GM18858 (cell line): ENCODE results near the gene TNP1.

ENCODE experiments used
- ATAC-seq: cut with Tn5 transposase; IDR thresholded peaks from one replicate; pipeline ENCODE4 v1.9.1; 2021; ENCODE audit not compliant: unreplicated experiment

The TNP1 gene, protein sequence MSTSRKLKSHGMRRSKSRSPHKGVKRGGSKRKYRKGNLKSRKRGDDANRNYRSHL

DNA sequence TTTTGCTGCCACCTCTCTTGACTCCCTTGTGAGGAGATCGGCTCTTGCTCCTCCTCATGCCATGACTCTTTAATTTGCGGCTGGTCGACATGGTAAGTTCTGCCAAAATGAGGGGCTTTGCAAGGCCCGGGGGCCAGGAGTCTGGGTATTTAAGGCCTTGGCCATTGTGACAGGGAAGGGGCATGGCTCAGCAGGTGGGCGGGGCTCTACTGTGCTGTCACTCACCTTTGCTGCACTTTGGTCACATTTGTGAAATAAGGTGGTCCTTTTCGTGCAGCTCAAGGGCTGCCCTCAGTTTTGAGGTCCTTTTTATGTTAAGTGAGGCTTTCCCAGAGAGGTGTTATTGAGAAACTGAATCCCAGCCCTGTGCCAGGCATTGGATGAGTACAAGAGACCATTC lies at the start of gene TNP1:
Gene TNP1 (minus strand): TSS at position 121 of the 400 bp plus-strand sequence. CDS start 30 bp downstream, at position 91.
- ATAC-seq, result no peak

DNA sequence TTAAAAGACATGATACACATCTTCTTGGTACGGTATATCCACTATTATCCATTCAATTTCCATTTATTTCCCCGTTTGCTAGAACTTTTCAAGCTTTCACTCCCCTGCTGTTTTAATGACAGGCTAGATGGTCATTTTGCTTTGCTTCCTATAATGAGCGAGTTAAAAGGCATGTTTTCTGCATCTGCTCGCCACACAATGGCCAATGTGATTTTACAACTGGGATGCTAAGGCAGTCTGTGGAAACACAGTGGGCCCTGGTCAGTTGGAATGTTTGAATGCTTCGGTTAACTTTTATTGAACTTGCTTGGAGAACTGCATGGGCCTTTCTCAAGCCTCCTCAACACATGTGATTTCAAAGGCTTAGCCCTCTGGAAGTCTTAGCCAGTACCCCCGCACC lies 48.4 kb upstream of the TNP1 start:
- no peak for ATAC-seq

DNA sequence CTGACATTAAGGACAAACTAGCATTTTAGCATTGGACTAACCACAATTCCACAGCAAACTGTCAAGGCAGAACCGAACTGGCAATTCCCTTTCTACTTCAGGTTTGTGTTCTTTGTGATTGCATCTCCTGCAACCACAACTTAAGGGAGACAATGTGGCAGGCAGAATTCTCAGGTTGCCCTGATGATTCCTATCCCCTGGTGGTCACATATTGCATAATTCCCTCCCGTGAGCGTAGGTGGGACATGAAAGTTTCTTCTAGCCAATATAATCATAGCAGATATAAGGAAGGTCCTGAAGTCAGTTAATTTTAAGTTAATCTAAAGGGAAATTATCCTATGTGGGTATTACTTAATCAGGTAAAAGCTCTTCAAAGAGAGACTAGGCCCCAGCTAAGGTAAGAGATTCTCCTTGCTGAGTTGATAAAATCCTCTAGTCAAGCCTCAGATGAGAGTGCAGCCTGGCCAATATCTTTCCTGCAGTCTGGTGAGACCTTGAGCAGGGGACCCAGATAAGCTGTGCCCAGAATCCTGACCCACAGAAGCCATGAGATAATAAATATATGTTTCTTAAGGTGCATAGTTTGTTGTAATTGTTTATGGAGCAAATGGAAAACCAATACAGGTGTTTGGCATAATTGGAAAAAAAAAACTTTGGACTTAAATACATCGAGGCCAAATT lies 45.9 kb upstream of the TNP1 start:
- ATAC-seq, result no peak

DNA sequence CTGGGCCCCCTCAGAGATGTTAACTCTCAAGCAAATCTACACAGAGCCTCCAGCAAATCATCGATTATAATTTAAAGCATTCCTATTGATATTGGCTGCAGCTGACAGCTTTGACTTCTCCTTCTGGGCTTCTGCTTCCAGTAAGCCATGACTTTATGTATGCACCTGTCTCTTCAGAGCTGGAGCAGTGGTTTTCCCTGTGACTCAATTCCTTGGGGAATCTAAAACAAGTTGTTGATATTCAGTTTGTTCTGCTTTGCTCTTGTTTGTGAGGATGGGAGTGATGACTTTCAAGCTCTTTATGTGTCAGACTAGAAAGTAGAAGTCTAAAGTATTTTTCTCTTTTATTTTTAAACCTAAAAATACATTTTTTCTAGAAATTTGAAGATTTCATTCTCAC lies 45.1 kb upstream of the TNP1 start:
- no peak for ATAC-seq

DNA sequence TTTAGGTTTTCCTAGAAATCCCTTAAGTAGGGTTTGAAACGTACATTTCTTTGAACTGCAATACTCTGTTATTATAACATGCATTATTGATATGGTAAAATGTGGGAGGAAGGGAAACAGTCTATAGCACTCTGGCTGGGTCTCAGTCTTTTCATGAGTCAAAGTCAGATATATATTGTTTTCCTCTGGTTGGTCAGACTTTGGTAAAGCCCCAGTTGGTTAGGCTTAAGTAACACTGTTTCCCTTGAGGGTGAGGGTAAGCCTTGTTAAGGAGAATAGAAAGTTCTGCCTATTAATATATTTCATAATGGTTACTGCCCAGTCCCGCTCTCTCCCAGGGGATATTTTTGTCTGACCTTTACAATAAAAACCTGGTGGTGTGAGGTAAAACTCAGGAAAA lies 44.7 kb upstream of the TNP1 start:
- no peak for ATAC-seq

DNA sequence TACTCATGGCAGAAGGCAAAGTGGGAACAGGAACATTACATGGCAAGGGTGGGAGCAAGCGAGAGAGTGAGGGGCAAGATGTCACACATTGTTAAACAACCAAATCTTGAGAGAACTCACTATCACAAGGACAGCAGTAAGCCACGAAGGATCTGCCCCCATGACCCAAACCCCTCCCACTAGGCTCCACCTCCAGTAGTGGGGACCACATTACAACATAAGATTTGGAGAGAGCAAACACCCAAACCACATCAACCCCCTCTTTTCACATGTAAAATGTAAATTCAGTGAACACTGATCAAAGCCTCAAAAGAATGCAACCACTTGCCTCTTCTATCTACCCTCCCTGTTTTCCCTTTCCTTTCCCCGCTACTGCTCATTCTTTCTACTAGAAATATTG lies 43.6 kb upstream of the TNP1 start:
- ATAC-seq, result no peak

DNA sequence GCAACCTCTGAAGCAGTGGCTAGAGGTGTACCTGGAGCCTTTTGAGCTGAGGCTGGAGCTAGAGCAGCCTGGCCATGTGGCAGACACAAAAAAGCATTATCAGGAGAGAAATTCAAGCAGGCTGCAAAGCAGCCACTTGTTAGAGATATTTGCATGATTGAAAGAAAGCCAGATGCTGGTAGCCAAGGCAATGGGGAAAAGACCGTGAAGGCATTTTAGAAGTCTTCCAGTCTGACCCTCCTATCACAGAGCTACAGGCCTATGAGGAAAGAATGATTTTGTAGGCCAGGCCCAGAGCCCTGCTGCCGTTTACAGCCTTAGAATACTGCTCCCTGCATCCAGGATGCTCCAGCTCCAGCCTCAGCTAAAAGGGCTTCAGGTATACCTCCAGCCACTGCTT lies 41.4 kb upstream of the TNP1 start:
- no peak for ATAC-seq

DNA sequence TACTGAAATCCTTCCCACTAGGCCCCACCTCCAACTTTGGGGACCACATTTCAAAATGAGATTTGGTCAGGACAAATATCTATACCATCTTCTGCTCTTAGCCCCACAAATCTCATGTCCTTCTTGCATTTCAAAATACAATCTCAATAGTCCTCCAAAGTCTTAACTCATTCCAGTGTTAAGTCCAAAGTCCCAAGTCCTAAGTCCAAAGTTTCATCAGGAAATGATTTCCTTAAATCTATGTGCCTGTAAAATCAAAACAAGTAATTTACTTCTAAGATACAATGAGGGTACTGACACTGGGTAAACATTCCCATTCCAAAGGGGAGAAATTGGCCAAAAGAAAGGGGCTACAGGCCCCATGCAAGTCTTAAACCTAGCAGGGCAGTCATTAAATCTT lies 40.5 kb upstream of the TNP1 start:
- ATAC-seq, result no peak

DNA sequence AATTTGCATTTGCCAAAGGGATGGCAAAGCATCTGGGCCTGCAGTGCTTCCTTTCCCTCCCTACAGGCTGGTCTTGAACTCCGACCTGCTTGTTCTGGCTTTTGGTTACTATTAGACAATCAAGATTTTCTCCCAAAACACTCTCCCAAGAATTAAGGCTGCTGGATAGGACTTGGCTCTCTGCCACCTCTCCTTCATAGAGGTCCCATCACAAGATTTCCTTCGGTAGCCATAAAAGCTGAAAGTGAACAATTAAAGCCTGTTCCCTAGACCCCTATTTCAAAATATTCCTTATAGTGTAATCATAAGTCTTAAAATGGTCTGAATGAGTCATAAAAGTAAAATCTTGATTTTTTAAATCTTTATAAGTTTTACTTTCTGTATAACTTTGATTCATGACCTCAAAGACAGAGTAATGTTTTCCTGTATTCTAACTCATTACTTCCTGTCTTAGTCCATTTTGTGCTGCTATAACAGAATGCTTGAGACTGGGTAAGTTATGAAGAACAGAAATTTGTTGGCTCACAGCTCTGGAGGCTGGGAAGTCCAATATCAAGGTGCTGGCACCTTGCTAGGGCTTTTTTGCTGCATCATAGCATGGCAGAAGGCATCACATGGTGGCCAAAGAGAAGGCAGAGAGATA lies 37.8 kb upstream of the TNP1 start:
- no peak for ATAC-seq

DNA sequence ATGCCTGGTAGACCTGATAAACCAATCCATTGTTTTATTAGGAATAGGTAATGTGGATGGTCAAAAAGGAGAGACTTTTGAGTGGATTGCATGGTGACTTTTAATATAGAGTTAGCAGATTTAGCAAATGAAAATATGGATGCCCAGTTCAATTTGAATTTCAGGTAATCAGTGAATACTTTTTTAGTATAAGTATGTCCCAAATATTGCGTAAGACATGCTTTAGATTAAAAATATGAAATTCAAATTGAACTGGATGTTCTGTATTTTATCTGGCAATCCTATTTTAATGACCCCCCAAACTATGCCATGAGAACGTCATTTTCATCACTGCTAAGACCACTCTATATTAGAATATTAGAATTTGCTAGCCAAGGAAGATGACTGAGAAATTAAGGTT lies 30.3 kb upstream of the TNP1 start:
- no peak for ATAC-seq

DNA sequence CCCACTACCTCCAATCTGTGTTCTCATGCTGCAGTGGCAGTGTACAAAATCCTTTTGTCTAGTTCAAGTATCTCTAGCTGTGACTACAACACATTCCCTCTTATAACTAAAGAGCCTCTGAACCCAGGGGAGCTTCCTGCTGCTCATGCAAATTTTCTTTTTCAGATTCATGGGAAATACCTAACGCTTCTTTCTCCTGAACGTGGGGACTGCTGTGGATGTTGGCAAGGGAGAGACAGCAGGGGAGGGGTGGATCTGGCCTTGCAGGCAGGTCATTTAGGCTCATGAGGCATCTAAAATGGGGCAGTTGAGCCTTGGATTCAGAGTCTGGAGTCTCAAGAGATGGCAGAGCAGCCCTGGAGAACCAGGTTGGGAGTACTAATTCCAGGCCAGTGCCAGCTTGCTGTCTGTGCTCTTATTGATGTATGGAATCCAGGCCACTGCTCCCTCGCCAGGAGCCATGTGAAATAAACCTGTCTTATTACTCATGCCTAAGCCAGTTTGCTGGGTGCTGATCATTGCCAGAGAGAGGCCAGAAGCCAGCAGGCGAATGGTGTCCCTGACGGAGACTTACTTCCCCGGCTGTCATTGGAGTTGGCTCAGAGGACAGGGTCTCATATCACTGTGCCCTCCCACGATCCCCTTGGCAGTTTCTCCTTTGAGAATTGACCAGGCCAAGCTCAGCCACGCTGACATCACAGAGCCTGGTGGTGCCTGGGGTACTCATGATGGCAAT lies 29.2 kb upstream of the TNP1 start:
- no peak for ATAC-seq

DNA sequence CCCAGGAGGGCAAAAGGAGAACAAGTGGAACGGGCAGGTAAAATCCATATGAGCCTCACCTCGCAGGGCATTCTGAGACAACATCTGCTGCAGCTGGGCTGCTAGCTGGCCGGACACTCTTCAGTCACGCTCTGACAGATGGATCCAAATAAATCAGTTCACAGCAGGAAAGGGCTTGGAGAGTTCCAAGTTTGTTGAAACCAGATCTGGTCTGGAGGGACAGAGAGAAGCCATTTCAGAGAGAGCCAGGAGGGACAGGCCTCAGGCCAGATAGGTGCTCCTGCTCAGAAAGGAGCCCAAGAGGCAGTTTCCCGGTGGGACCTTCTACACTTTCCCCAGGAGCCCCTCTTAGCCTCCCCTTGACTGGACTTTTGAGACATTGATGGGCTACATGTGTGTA lies 28.2 kb upstream of the TNP1 start:
- ATAC-seq, result no peak

DNA sequence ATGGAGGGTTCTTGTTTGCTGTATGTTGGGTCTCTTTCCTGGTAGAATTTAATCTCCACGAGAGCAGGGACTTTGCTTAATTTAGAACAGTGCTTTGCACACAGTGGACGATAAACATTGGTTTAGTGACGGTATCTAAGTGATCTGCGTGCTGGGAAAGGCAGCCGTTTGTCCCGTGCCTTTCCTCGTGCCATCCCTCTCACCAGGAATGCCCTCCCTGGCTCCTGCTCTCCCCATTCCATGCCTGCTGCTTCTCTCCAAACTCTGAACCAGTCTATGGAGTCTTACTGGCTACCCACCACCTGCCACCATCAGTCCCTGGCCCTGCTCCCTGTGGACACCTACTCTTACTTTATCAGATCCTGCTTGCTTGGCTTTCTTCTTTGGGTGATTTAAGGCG lies 27.3 kb upstream of the TNP1 start:
- no peak for ATAC-seq

DNA sequence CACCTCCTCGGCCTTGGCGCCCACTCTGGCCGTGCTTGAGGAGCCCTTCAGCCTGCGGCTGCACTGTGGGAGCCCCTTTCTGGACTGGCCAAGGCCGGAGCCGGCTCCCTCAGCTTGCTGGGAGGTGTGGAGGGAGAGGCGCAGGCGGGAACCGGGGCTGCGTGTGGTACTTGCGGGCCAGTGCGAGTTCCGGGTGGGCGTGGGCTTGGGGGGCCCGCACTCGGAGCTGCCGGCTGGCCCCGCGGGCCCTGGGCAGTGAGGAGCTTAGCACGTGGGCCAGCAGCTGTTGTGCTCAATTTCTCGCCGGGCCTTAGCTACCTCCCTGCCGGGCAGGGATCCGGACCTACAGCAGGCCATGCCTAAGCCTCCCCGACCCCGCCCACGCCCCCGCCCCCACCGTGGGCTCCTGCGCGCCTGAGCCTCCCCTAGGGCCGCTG lies 25.3 kb upstream of the TNP1 start:
- no peak for ATAC-seq

DNA sequence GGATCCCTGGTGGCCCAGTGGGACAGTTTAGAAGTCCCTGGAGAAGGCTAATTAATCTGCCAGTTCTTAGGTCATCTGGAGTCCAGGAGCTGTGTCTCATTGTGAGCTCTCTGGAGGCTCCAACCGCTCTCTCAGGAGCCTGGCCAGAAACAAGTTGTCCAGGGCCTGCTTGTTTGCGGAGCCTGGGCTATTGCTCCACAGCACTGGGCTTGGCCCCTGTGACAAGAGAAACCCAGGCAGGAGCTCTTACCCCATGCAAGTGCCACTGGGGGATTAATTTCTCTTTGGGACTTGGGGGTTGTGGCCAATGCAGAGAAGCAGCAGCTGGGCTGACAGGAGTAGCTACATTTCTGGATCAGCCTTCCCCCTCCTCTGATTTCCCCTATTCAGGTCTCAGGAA lies 24.5 kb upstream of the TNP1 start:
- no peak for ATAC-seq

DNA sequence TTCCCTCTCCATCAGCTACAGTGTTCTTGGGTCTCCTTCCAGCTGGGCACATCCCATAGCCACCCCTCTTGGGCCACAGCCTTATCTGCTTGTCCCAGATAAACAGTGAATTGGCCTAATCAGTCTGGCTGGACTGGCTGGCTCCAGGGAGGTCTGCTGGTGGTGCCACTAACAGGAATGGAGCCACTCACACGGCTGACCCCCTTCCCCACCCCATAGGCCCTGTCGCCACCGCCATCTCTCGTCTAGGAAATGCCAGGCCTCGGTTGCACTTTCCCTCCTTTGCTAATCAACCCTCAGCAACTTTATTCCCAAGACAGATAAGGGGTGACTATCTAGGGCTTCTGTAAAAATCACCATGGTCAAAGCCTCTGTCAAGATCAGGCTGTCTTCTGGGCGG lies 23.0 kb upstream of the TNP1 start:
- ATAC-seq, result no peak

DNA sequence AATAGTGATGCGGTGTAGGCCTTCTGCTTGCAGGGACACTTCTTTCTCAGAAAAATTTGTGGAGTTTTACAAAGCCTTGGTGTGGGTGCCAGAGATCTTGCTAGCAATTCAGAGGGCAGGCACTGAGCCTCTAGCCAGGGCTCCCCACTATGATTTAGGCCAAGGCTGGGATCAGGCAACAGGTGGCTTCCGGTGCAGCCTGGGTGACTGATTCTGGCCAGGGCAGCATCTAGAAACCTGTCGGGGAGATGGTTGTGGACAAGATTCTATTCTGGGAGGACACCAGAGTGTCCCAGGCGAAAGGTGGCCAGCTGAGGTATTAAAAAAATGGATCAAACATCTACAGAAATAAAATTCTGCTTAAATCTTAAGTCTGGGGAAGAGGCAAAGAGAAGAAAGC lies 21.5 kb upstream of the TNP1 start:
- no peak for ATAC-seq

DNA sequence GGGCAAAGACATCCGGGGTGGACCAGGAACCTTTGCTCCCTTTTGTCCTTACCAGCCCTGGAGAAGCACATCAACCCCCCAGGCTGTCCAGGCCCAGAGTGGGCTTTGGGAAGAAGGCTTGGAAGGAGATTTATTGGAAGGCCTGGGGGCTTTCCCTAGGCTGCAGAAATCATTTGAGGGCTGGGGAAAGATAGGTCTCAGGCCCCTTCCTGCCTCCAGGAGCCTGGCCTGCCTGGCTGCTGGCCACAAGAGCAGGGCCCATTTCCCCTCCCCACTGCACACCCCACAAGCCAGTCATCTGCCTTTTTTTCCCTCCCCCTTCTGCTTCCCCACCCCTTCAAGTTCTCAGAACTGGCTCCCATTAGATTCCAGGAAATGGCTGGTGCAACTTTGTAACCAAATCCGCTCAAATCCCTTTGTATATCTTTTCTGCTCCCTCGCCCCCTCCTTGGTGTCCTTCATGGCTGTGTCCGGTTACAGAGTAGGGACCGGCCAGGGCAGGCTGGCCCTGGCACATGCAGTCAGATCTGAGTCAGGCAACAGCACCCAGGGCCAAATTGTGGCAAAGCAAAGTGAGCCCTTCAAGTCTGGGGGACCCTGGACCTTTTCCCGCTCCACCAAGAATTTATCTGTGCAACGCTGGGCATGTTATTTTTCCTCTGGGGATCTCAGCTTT lies 20.8 kb upstream of the TNP1 start:
- ATAC-seq, result no peak

DNA sequence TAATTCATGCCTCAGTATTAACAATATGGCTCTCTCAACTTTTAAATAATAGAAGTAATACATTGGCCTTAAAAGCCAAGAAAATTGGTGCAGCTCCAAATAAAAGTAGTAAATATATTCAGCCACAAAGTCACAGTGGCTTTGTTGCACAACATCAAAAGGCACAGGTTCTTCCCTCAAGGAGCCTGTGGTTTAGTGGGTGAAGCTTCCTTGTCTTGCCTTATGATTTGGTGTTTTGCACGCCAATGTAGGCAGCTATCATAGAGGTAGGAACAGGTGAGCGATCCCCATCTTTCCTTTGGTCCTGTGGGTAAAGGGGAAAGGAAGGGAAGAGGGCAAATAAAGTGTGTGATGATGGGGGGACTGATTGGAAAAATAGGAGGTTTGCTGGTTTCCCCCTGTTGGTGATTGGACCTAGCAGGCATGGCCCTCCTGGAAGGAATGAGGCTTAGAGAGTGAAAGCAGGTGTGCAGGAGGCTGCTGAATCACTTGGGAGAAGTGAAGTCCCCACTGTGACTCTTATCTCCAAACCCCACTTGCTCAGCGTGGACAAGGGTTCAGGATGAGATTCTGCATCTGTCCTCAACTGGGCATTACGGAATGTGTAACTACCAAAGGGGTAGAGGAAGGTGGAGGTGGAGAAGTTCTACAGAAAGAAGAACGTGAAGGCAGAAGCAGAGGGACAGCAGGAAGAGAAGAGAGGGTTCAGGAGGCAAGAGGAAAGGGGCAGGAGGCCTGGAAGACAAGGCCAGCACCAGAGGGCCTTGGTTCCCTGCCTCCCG lies 20.1 kb upstream of the TNP1 start:
- no peak for ATAC-seq

DNA sequence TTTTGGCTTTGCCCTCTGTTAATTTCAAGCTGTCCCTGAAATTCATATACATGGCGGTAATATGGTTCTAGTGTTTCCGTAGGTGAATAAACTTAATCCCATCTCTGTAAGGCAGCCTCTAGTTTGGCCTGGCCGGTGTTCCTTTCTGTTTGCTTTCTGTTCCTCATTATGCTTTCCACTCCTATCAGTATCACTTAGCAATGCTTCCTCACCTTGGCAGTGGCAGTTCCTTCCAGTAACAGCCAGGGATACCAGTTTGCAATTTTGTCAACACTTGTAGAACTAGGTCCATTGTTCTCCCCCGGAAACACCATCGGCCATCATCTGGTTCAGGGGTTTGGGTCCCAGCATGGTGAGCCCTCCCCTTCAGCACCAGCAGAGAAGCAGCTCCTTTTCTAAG lies 18.2 kb upstream of the TNP1 start:
- no peak for ATAC-seq

DNA sequence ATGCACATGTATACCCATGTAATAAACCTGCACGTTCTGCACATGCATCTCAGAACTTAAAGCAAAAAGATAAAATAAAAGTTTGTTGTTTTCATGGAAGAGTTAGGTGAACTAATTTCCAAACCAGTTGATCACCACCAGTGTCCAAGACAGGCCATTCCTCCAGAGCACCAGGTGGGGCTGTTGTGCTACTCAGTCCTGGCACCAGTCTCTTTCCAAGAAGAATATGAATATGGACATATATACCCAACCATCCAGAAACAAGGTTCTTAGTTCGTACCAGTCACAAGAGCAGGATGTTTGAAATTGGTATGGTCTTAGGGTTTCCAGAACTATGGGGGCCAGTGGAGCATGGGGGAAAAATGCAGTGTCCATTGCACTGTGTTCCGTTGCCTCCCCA lies 17.2 kb upstream of the TNP1 start:
- ATAC-seq, result no peak
